ENCODE data around the gene INTS6. TPM values are rescaled to one million over a fixed set of nuclear protein-coding genes. Genes with fewer than 3 reads are reported as not detected.

The INTS6 gene
- total and polyA plus RNA-seq, 2 donors from 2014 or later, result 8.3 to 31.0 TPM

DNA sequence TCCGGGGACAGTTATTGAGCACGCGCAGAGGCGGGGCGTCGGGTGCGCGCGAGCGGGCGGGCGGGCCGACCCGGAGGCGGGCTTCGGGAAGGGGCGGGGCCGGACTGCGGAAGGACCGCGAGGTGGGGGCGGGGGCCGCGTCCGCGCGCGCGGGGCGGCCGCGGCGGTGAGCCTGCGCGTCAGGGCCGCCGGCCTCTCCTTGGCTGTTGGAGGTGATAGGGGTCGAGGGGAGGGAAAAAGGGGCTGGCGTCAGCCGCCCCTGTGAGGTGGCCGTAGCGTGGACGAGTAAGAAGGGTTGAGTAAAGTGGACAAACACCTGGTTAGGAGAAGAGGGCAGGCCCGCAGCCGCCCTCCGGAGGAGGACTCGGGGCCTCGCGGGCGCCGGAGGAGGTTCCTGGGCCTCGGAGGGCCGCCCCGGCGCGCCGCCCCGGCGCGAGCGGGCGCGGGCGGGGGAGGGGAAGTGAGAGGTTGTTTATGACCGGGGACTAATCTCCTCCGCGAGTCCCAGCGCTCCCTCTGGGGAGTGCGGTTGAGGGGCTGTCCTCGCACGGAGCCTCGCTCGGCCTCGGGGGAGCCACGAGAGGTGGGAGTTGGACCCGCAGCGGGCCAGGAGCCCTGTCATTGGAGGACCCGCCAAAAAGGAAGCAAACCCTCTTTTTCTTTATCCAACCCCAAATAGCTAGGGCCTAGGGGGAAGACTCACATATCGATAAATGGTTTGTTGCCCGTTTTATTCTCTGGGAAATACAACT is 547 bp upstream of the INTS6 start:
- FAIRE-seq, result no peak
- peak overlapping the region; percentile 74 to 89 (median 83) for H3K4me3 ChIP-seq (ENCODE audit: low read length in 3 of 3)
- intact Hi-C loops (cut with DNase I), result loop anchor here (10.0 kb wide), 1 partner anchor 131 kb away; the partner anchor contains the start of gene WDFY2

DNA sequence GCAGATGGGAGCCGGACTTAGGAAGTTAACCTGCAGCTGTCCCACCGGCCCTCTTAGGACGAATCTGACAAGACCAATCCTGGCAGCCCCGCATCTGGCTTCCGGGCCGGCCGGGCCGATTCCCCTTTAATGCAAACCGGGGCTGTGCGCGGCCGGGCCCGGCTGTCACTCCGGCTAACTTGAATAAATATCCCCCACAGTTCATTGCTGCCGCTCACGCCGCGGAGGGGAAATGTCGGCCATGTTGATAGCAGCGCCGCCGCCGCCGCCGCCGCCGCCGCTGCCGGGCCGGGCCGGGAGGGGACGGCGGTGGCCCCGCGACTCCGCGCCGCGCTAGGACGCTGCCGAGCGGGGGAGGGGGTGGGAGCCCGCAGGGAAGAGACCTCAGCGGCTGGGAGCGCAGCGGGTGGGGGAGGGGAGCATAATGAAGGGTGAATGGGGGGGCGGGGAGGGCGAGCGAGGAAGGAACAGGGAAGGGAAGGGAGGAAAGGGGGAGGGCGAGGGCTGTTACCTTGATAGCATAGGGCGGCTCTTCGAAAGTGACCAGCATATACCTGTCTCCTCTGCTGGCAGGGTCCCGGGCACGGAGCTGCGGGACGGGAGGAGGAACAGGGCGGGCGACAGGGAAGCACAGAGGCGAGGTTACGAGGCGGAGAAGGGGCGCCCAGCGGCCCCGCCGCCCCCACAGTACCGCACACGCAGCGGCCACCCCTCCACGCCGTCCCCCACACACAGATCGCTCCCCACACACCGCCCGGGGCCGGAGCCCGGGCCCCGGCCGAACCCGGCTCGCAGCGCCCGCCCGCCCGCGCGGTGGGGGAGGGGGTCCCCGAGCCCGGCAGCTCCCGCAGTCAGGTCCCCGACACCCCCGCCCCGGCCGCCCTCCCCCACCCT is 1.1 kb downstream of the INTS6 start:
- H3K4me3 ChIP-seq (ENCODE audit: low read length in 3 of 3), result peak overlapping the region; percentile 79 to 85 (median 80)
- TF ChIP-seq, protein P1, sequence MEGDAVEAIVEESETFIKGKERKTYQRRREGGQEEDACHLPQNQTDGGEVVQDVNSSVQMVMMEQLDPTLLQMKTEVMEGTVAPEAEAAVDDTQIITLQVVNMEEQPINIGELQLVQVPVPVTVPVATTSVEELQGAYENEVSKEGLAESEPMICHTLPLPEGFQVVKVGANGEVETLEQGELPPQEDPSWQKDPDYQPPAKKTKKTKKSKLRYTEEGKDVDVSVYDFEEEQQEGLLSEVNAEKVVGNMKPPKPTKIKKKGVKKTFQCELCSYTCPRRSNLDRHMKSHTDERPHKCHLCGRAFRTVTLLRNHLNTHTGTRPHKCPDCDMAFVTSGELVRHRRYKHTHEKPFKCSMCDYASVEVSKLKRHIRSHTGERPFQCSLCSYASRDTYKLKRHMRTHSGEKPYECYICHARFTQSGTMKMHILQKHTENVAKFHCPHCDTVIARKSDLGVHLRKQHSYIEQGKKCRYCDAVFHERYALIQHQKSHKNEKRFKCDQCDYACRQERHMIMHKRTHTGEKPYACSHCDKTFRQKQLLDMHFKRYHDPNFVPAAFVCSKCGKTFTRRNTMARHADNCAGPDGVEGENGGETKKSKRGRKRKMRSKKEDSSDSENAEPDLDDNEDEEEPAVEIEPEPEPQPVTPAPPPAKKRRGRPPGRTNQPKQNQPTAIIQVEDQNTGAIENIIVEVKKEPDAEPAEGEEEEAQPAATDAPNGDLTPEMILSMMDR (IDR thresholded peaks at IDR 0.05; ENCODE audit: borderline replicate concordance, extremely low read depth, insufficient read depth), result no peak
- DNase-seq (peak; percentile 87 to 95 (median 90)), FAIRE-seq (no peak)
- H3K27ac ChIP-seq (ENCODE audit: low read depth in 2 of 2, low read length in 2 of 2), result peak overlapping the region; percentile 98
- peak overlapping the region; percentile 70 to 83 (median 76) for H3K9ac ChIP-seq (ENCODE audit: low read length in 3 of 3)
- H3K9me3 ChIP-seq (ENCODE audit: control insufficient read depth in 2 of 3, insufficient read depth in 1 of 3, low read length in 3 of 3), result no peaks in the 10 kb centered on the region
- peaks cover 4 to 10% (median 6%) of the 10 kb centered on the region in 3 donors for H3K4me1 ChIP-seq (ENCODE audit: control insufficient read depth in 2 of 3, insufficient read depth in 2 of 3, low read depth in 1 of 3, low read length in 3 of 3)
- intact Hi-C loops (cut with DNase I), result loop anchor here (10.0 kb wide), 1 partner anchor 133 kb away; the partner anchor contains the start of gene WDFY2
- H3K27me3 ChIP-seq (ENCODE audit: control insufficient read depth, insufficient read depth, low read length), result no peaks in the 10 kb centered on the region
- peaks cover 0 to 23% (median 0%) of the 10 kb centered on the region in 3 donors for H3K36me3 ChIP-seq (ENCODE audit: control insufficient read depth in 2 of 3, insufficient read depth in 3 of 3, low read length in 3 of 3)

More for the DNA sequence above, 547 bp upstream of the INTS6 start:
- Histone ChIP-seq H3K9me3 (ENCODE audit: control insufficient read depth in 2 of 3, insufficient read depth in 1 of 3, low read length in 3 of 3) (no peaks in the 10 kb centered on the region), H3K36me3 (ENCODE audit: control insufficient read depth in 2 of 3, insufficient read depth in 3 of 3, low read length in 3 of 3) (peaks cover 0 to 23% (median 0%) of the 10 kb centered on the region in 3 donors), H3K27ac (ENCODE audit: low read depth in 2 of 2, low read length in 2 of 2) (peak overlapping the region; percentile 95 to 96), H3K4me1 (ENCODE audit: control insufficient read depth in 2 of 3, insufficient read depth in 2 of 3, low read depth in 1 of 3, low read length in 3 of 3) (peaks cover 4 to 10% (median 6%) of the 10 kb centered on the region in 3 donors), H3K27me3 (ENCODE audit: control insufficient read depth, insufficient read depth, low read length) (no peaks in the 10 kb centered on the region), H3K9ac (ENCODE audit: low read length in 3 of 3) (peak overlapping the region; percentile 56 to 95 (median 88))
- peak in 2 of 5 donors; percentile 89 to 94 for DNase-seq
- TF ChIP-seq, protein P1 (IDR thresholded peaks at IDR 0.05; ENCODE audit: borderline replicate concordance, extremely low read depth, insufficient read depth), result no peak

DNA sequence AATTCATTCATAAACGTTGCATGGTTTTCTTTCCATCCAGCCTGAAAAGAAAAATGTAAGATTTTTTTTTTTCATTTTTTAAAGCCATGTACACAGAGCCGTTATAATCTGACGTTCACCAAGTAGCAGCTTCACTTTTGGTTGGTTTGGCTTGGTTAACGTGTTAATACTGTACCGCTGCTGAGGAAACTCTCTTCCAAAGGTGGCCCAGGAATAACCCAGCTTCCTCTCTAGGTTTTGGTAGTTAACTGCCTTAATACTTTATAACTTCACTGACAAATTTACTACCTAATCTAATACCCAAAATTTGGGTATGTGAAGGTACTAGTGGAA is 1.7 kb downstream of the INTS6 start:
- intact Hi-C loops (cut with DNase I), result loop anchor here (10.0 kb wide), 1 partner anchor 134 kb away; the partner anchor contains the start of gene WDFY2
- Histone ChIP-seq H3K27ac (ENCODE audit: low read depth in 2 of 2, low read length in 2 of 2) (peak overlapping the region; percentile 96 to 98), H3K27me3 (ENCODE audit: control insufficient read depth, insufficient read depth, low read length) (no peaks in the 10 kb centered on the region), H3K9me3 (ENCODE audit: control insufficient read depth in 2 of 3, insufficient read depth in 1 of 3, low read length in 3 of 3) (no peaks in the 10 kb centered on the region), H3K4me1 (ENCODE audit: control insufficient read depth in 2 of 3, insufficient read depth in 2 of 3, low read depth in 1 of 3, low read length in 3 of 3) (peaks cover 4 to 10% (median 6%) of the 10 kb centered on the region in 3 donors), H3K4me3 (ENCODE audit: low read length in 3 of 3) (peak overlapping the region; percentile 60 to 63 (median 61)), H3K9ac (ENCODE audit: low read length in 3 of 3) (peak overlapping the region; percentile 19 to 76 (median 42)), H3K36me3 (ENCODE audit: control insufficient read depth in 2 of 3, insufficient read depth in 3 of 3, low read length in 3 of 3) (peaks cover 0 to 17% (median 0%) of the 10 kb centered on the region in 3 donors)
- TF ChIP-seq, protein P1 (IDR thresholded peaks at IDR 0.05; ENCODE audit: borderline replicate concordance, extremely low read depth, insufficient read depth), result no peak
- FAIRE-seq (no peak), DNase-seq (no peak)
